IgD-negative memory B cell (primary cell): ENCODE results near the gene ZIM2. TPM values are rescaled to one million over a fixed set of nuclear protein-coding genes. Genes with fewer than 3 reads are reported as not detected.
"Not testable (repeated sequence)": the region's sequence is repeated elsewhere in the genome, so short reads cannot be mapped to it uniquely, and the experiment has no call there.

Experiments used
- H3K27ac Mint-ChIP-seq, 3 donors: one replicate each; pipeline ENCODE4 v1.8.0; 2020 to 2022; ENCODE audit warnings: mild to moderate bottlenecking in 3 of 3, mixed read lengths in 3 of 3, moderate library complexity in 1 of 3
- H3K27me3 Mint-ChIP-seq: one replicate; pipeline ENCODE4 v1.8.0; 2021; ENCODE audit warnings: mixed read lengths
- H3K36me3 Mint-ChIP-seq: one replicate; pipeline ENCODE4 v1.8.0; 2020; ENCODE audit warnings: mild to moderate bottlenecking, mixed read lengths
- H3K4me1 Mint-ChIP-seq, 3 donors: one replicate each; pipeline ENCODE4 v1.8.0; 2020 to 2022; ENCODE audit warnings: mixed read lengths in 3 of 3, mild to moderate bottlenecking in 1 of 3
- H3K4me3 Mint-ChIP-seq, 4 donors: one replicate each; pipeline ENCODE4 v1.8.0; 2020 to 2022; ENCODE audit warnings: mild to moderate bottlenecking in 4 of 4, mixed read lengths in 4 of 4, moderate library complexity in 3 of 4
- H3K9me3 Mint-ChIP-seq, 3 donors: one replicate each; pipeline ENCODE4 v1.8.0; 2020 to 2021; ENCODE audit warnings: mixed read lengths in 3 of 3, mild to moderate bottlenecking in 1 of 3
- polyA plus RNA-seq: library from polyadenylated mRNA; unstranded; fragments of 300-500 nt; fragmentation: Illumina TruSeq; gene quantifications from one replicate; pipeline ENCODE4 v1.2.3, GENCODE V29; 2021

Gene ZIM2
- polyA plus RNA-seq, result not detected

- peaks cover 7% of the 10 kb centered on the region for H3K27me3 Mint-ChIP-seq
- H3K36me3 Mint-ChIP-seq, result no peaks in the 10 kb centered on the region
- peaks cover 7 to 20% (median 17%) of the 10 kb centered on the region in 3 donors for H3K9me3 Mint-ChIP-seq
- H3K4me3 Mint-ChIP-seq, result peak within 1 kb of the TSS in 1 of 4 donors; percentile 70
- no peaks in the 10 kb centered on the region for H3K4me1 Mint-ChIP-seq
- H3K27ac Mint-ChIP-seq, result peak within 1 kb of the TSS in 2 of 3 donors; percentile 56 to 73
Observed at GRCh38 chr19:56840451-56841192, at the start of gene ZIM2, which contains the start of gene PEG3. ZIM2 (minus strand) TSS chr19:56840726; CDS start chr19:56824277, 16,449 bp downstream. PEG3 (minus strand) TSS chr19:56840726; CDS start chr19:56824655, 16,071 bp downstream.

DNA sequence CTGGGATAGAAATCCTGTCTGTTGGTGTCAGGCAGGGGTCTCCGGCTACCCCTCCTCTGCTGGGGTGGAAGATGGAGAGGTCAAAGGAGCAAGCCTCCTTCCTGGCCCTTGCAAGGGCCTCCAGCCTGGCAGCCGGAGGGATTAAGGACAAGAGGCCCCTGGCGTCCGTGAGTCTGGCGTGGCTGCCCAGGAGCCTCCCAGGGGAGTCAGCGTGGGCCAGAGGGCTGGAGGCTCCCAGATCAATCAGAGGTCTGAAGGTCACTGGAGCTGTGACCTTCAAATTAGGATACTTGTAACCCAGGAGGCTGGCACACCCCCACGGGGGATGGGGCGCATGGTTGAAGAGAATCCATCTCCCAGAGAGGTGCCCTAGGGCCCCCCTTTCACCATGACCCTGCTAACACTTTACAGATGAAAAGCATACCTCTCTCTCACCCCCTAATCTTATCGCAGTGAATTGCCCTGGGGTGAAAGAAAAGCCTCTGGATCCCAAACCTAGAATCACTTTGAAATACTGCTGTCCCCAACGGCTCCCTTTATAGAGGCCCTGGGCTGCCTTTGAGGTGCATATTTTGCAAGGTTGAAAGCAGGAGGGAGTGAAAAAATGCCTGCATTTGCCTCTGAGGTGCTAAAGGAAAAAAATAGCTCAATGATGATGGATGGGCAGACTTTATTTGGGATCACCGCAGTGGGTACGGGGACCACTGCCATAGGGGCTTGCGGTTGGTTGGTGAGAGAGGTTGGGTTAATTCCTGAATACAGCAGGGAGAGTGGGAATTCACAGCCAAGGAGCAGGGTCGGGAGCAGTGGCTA lies 44.9 kb upstream of the ZIM2 start:
- no peaks in the 10 kb centered on the region for H3K4me1 Mint-ChIP-seq
- peaks cover 18 to 42% (median 25%) of the 10 kb centered on the region in 3 donors for H3K9me3 Mint-ChIP-seq
- peak overlapping the region in 1 of 3 donors; percentile 72 for H3K27ac Mint-ChIP-seq
- H3K27me3 Mint-ChIP-seq, result peaks cover 1% of the 10 kb centered on the region
- H3K36me3 Mint-ChIP-seq, result peaks cover 4% of the 10 kb centered on the region
- no peak overlapping the region for H3K4me3 Mint-ChIP-seq

DNA sequence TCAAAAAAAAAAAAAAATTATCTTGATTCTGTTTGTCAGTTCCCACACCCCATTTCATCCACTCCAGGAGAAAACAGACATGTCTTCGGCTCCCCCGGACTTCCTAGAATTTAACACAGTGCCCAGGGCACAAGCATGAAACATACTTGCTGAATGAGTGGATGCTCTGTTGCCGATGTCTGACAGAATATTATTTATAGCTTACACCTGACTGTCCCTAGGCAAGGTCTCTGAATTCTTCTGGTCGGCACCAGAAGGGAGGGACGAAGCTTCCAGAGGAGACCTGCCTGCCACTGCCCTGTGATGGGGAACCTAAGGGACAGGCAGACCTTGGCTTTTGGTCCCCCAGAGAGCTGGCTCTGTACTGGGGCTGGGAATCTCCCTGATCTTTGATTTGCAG lies 43.9 kb upstream of the ZIM2 start:
- no peaks in the 10 kb centered on the region for H3K4me1 Mint-ChIP-seq

DNA sequence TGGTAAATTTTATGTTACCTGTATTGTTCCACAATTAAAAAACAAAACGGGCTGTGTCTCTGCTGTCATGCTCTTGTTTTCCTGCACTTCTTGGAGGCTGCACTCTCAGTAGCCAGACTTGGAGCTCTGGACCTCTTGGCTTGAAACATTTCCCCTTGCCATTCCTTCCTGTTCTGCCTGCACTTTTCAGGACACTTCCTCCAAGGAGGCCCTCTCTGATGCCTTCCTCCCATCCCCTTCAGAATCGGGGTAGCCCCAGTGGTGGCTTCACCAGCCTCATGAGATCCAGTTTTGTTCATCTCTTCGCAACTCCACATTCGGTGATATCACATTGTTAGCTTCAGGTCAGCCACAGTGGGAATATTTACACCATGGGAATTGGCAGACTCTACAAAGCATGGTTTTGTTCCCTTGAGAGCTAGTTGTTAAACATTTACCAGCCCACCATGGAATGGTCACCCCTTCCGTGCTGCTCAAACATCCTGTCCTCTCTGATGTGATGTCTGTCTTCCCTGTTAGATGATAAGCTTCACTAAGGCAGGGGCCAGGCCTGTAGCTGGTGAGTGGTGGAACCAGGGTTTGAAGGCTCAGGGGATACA lies 40.2 kb upstream of the ZIM2 start:
- H3K4me1 Mint-ChIP-seq, result no peaks in the 10 kb centered on the region
- H3K27ac Mint-ChIP-seq, result peak overlapping the region in 1 of 3 donors; percentile 86
- H3K27me3 Mint-ChIP-seq, result no peaks in the 10 kb centered on the region
- H3K36me3 Mint-ChIP-seq, result peaks cover 1% of the 10 kb centered on the region
- H3K4me3 Mint-ChIP-seq, result no peak overlapping the region
- H3K9me3 Mint-ChIP-seq, result peaks cover 6 to 22% (median 8%) of the 10 kb centered on the region in 3 donors

More for the DNA sequence above, 43.9 kb upstream of the ZIM2 start:
- peaks cover 4% of the 10 kb centered on the region for H3K36me3 Mint-ChIP-seq
- H3K27ac Mint-ChIP-seq, result no peak overlapping the region
- H3K4me3 Mint-ChIP-seq, result no peak overlapping the region
- H3K27me3 Mint-ChIP-seq, result peaks cover 1% of the 10 kb centered on the region
- H3K9me3 Mint-ChIP-seq, result peaks cover 17 to 39% (median 25%) of the 10 kb centered on the region in 3 donors

- Mint-ChIP-seq H3K9me3 (peaks cover 14 to 25% (median 16%) of the 10 kb centered on the region in 3 donors), H3K36me3 (peaks cover 3% of the 10 kb centered on the region), H3K4me3 (no peak overlapping the region), H3K27ac (no peak overlapping the region), H3K4me1 (no peaks in the 10 kb centered on the region), H3K27me3 (no peaks in the 10 kb centered on the region)
Observed at GRCh38 chr19:56877069-56877715, 36.7 kb upstream of the ZIM2 start.

DNA sequence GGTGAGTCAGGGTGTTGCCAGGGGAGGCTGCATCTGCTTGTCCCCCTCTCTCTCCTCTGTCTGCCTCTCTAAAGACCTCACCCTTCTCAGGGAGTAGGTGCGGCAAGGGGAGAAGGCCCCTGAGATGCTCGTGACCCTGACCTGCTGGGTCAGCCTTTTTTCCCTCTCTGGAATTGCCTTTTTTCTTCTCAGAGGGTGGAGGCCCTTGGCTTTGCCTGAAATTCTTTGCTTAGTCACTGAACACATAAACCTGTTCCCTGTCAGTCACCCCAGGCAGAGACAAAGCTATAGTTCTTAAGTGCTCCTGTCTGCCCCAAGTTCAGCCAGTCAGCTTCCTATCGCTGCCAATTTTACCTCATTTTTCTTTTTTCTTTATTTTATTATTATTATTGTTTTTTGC lies 35.2 kb upstream of the ZIM2 start:
- Mint-ChIP-seq H3K4me1 (no peaks in the 10 kb centered on the region), H3K9me3 (peaks cover 17 to 32% (median 18%) of the 10 kb centered on the region in 3 donors), H3K4me3 (no peak overlapping the region), H3K36me3 (peaks cover 3% of the 10 kb centered on the region), H3K27me3 (no peaks in the 10 kb centered on the region), H3K27ac (no peak overlapping the region)

- H3K9me3 Mint-ChIP-seq, result peaks cover 20 to 38% (median 20%) of the 10 kb centered on the region in 3 donors
- peaks cover 3% of the 10 kb centered on the region for H3K36me3 Mint-ChIP-seq
- H3K4me3 Mint-ChIP-seq, result no peak overlapping the region
- no peaks in the 10 kb centered on the region for H3K27me3 Mint-ChIP-seq
- no peaks in the 10 kb centered on the region for H3K4me1 Mint-ChIP-seq
- H3K27ac Mint-ChIP-seq, result no peak overlapping the region
Observed at GRCh38 chr19:56874530-56874929, 34.0 kb upstream of the ZIM2 start.

DNA sequence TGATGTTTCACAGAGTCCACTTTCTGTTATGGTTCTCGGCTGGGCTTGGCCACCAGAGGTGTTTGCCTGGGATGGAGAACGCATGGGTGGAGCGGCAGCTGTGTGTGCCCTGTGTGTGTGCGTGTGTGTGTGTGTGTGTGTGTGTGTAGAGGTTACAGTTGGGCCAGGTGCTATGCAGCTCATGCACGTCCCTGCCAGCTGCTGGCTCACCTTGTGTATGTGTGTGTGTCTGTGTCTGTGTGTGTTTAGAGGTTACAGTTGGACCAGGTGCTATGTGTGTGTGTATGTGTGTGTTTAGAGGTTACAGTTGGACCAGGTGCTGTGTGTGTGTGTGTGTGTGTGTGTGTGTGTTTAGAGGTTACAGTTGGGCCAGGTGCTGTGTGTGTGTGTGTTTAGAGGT lies 33.0 kb upstream of the ZIM2 start:
- Mint-ChIP-seq H3K36me3 (peaks cover 3% of the 10 kb centered on the region), H3K4me1 (no peaks in the 10 kb centered on the region), H3K4me3 (no peak overlapping the region), H3K27ac (no peak overlapping the region), H3K27me3 (no peaks in the 10 kb centered on the region), H3K9me3 (peaks cover 20 to 38% (median 20%) of the 10 kb centered on the region in 3 donors)

DNA sequence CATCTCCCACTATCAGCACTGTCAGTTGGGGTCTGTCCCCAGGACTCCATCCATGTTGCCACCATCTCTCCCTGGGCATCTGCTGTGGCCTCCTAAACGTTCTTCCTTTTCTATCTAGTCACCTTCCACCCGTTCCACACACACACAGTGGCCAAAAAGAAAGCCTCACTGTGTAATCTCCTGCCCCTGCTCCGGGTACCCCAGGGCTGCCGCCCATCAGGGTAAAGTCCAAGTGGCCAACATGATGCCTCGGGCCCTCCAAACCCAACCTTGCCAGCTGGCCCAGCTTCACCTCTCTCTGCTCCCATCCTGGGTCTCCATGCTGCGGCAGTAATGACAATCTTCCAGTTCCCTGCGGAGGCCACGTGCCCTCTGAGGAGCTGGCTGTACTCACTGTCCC lies 29.4 kb upstream of the ZIM2 start:
- H3K27ac Mint-ChIP-seq, result no peak overlapping the region
- H3K36me3 Mint-ChIP-seq, result peaks cover 3% of the 10 kb centered on the region
- no peak overlapping the region for H3K4me3 Mint-ChIP-seq
- H3K4me1 Mint-ChIP-seq, result no peaks in the 10 kb centered on the region
- H3K9me3 Mint-ChIP-seq, result peaks cover 13 to 41% (median 19%) of the 10 kb centered on the region in 3 donors
- no peaks in the 10 kb centered on the region for H3K27me3 Mint-ChIP-seq

DNA sequence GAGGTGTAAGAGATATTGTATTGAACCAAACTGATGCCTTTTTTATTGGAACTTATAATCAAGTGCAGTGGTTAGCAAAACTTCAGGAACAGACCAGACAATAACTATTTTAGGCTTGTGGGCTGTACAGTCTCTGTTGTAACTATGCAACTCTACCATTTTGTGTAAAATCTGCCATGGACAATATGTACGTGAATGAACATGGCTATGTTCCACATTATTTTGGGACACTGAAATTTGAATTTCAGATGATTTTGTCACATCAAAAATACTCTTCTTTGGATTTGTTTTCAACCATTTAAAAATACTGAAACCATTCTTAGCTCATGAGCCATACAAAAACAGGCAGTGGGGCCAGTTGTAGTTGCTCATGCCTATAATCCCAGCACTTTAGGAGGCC lies 27.9 kb upstream of the ZIM2 start:
- Mint-ChIP-seq H3K27me3 (no peaks in the 10 kb centered on the region), H3K9me3 (peaks cover 19 to 36% (median 19%) of the 10 kb centered on the region in 3 donors), H3K36me3 (peaks cover 3% of the 10 kb centered on the region), H3K4me3 (no peak overlapping the region), H3K4me1 (no peaks in the 10 kb centered on the region), H3K27ac (no peak overlapping the region)

- no peaks in the 10 kb centered on the region for H3K36me3 Mint-ChIP-seq
- no peak overlapping the region for H3K4me3 Mint-ChIP-seq
- H3K9me3 Mint-ChIP-seq, result peaks cover 14 to 39% (median 14%) of the 10 kb centered on the region in 3 donors
- no peak overlapping the region for H3K27ac Mint-ChIP-seq
- no peaks in the 10 kb centered on the region for H3K27me3 Mint-ChIP-seq
- H3K4me1 Mint-ChIP-seq, result no peaks in the 10 kb centered on the region
Observed at GRCh38 chr19:56866538-56866937, 26.0 kb upstream of the ZIM2 start.

DNA sequence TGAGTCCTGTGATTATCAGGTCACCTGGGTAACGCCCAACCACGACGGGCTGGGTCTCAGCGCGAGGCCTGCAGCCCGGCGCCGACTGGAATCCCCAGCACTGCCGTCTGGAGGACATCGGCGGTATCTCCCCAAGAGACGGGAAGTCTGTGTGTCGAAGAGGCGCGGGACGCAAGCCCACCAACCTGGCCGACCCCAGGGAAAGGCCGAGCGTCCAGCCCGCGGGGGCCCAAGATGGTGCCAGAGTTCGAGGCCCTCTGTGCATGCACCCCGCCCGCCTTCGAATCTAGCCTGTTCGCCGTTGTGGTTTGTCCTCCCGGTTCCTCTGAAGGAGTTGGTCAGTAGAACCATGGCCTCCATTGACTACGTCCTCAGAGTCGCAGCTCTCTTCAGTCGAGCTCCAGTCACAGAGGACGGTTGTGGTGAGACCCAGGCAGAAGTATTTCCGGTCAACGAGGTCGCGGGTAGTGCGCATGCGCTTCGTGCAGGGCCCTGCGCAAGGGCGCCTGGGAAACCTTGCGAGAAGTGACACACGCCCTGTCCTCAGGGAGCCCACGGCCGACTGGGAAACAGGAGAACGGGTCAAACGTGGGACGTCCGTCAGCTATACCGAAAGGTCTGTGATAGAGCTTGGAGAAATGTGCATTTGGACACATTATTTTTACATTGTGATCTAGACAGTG lies 24.1 kb upstream of the ZIM2 start:
- Mint-ChIP-seq H3K27ac (no peak overlapping the region), H3K36me3 (no peaks in the 10 kb centered on the region), H3K27me3 (no peaks in the 10 kb centered on the region), H3K4me1 (no peaks in the 10 kb centered on the region), H3K9me3 (peaks cover 7 to 30% (median 13%) of the 10 kb centered on the region in 3 donors), H3K4me3 (no peak overlapping the region)

DNA sequence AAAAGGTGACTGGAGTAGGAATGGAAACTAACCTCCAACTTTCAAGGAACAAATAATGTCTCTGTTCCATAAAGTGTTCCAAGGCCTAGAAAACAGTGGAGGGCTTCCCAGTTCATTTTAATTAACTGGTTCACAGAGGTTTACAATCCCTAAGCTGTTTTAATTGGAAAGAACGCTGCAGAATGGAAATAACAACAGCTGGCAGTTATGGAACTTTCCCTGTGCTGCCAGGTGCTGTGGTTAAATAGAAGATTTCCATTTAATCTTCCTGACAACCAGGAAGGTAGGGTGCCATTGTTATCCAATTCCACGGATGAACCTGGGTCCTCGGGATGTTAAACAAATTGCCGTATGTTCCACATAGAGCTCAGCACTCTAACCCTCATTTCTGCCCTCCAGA lies 22.2 kb upstream of the ZIM2 start:
- Mint-ChIP-seq H3K27me3 (no peaks in the 10 kb centered on the region), H3K4me1 (no peaks in the 10 kb centered on the region), H3K9me3 (peaks cover 3 to 28% (median 17%) of the 10 kb centered on the region in 3 donors), H3K36me3 (no peaks in the 10 kb centered on the region), H3K27ac (no peak overlapping the region), H3K4me3 (no peak overlapping the region)

DNA sequence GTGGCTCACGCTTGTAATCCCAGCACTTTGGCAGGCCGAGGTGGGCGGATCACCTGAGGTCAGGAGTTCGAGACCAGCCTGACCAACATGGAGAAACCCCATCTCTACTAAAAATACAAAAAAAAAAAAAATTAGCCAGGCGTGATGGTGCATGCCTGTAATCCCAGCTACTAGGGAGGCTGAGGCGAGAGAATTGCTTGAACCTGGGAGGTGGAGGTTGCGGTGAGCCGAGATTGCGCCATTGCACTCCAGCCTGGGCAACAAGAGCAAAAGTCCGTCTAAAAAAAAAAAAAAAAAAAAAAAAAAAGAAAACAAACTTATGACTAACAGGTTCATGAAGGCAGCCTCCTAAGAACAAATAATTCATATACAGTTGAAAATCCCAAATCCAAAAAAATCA lies 19.9 kb upstream of the ZIM2 start:
- not testable (repeated sequence) for H3K27me3 Mint-ChIP-seq
- peaks cover 6 to 22% (median 21%) of the 10 kb centered on the region in 3 donors for H3K9me3 Mint-ChIP-seq

More for the DNA sequence above, 19.9 kb upstream of the ZIM2 start:
- H3K4me1 Mint-ChIP-seq, H3K27ac Mint-ChIP-seq, H3K4me3 Mint-ChIP-seq, H3K36me3 Mint-ChIP-seq: not testable (repeated sequence)
